HG02885 (cell line): Measurements from ENCODE around the gene SEC22C.
"Not testable (repeated sequence)": the region's sequence is repeated elsewhere in the genome, so short reads cannot be mapped to it uniquely, and the experiment has no call there.

Experiments used
- ATAC-seq: cut with Tn5 transposase; IDR thresholded peaks from one replicate; pipeline ENCODE4 v1.9.1; 2021; ENCODE audit warnings: mild to moderate bottlenecking; ENCODE audit not compliant: unreplicated experiment, poor library complexity

The SEC22C gene

GRCh38 chr3:42581709-42582473 lies at the start of gene SEC22C:
Gene SEC22C (minus strand): TSS chr3:42581967. CDS start chr3:42569046, 12,921 bp downstream.
- peak; percentile 92 for ATAC-seq

GRCh38 chr3:42613462-42613861 lies 31.7 kb upstream of the SEC22C start:
- no peak for ATAC-seq

- peak; percentile 86 for ATAC-seq
Observed at GRCh38 chr3:42612928-42613327, 31.2 kb upstream of the SEC22C start.

GRCh38 chr3:42612217-42612616 lies 30.4 kb upstream of the SEC22C start:
- ATAC-seq, result no peak

- no peak for ATAC-seq
Observed at GRCh38 chr3:42610976-42611375, 29.2 kb upstream of the SEC22C start.

GRCh38 chr3:42608581-42608980 lies 26.8 kb upstream of the SEC22C start:
- no peak for ATAC-seq

- ATAC-seq, result no peak
Observed at GRCh38 chr3:42605546-42606173, 23.9 kb upstream of the SEC22C start.

- no peak for ATAC-seq
Observed at GRCh38 chr3:42602961-42603360, 21.2 kb upstream of the SEC22C start.

- no peak for ATAC-seq
Observed at GRCh38 chr3:42601896-42602581, 20.3 kb upstream of the SEC22C start.

GRCh38 chr3:42600958-42601675 lies 19.4 kb upstream of the SEC22C start:
- peak; percentile 23 for ATAC-seq

- peak; percentile 83 for ATAC-seq
Observed at GRCh38 chr3:42600111-42600957, 18.6 kb upstream of the SEC22C start, which contains the start of gene NKTR. Gene NKTR (plus strand): TSS chr3:42600686. CDS start chr3:42601007, 321 bp downstream.

GRCh38 chr3:42597098-42597497 lies 15.3 kb upstream of the SEC22C start:
- ATAC-seq, result not testable (repeated sequence)

GRCh38 chr3:42595682-42596081 lies 13.9 kb upstream of the SEC22C start:
- no peak for ATAC-seq

- ATAC-seq, result no peak
Observed at GRCh38 chr3:42593635-42594034, 11.9 kb upstream of the SEC22C start.

GRCh38 chr3:42591811-42592210 lies 10.0 kb upstream of the SEC22C start:
- no peak for ATAC-seq

- no peak for ATAC-seq
Observed at GRCh38 chr3:42590989-42591756, 9.4 kb upstream of the SEC22C start.

- no peak for ATAC-seq
Observed at GRCh38 chr3:42589382-42590109, 7.8 kb upstream of the SEC22C start.

GRCh38 chr3:42588625-42589024 lies 6.9 kb upstream of the SEC22C start:
- ATAC-seq, result no peak
